Esophagus squamous epithelium (tissue), 4 donors: Measurements from ENCODE around the gene LTBP3.

Experiments
- CTCF ChIP-seq, 6 experiments: fragments of 450-650 bp in 4 of 6; fragments of 200-600 bp in 2 of 6; sonication (generic) in 2 of 6; IDR thresholded peaks; one replicate each; pipeline ENCODE4 v1.5.1; 2016 to 2019; ENCODE audit warnings: antibody characterized with exemption in 6 of 6, mild to moderate bottlenecking in 4 of 6, moderate library complexity in 4 of 6
- POLR2A ChIP-seq, 4 donors: fragments of 450-650 bp; IDR thresholded peaks; one replicate each; pipeline ENCODE4 v1.6.1; 2017; ENCODE audit warnings: antibody characterized with exemption in 4 of 4, mild to moderate bottlenecking in 4 of 4, moderate library complexity in 3 of 4

GRCh38 chr11:65501472-65502273 is 56.5 kb downstream of the LTBP3 start:
- TF ChIP-seq CTCF (IDR thresholded peaks at IDR 0.05) (peak in 1 of 6 experiments; percentile 12), POLR2A (IDR thresholded peaks at IDR 0.05) (peak in 3 of 4 donors; percentile 8 to 47 (median 15))
